ENCODE measurements around the gene OR10A6.

The OR10A6 gene

DNA sequence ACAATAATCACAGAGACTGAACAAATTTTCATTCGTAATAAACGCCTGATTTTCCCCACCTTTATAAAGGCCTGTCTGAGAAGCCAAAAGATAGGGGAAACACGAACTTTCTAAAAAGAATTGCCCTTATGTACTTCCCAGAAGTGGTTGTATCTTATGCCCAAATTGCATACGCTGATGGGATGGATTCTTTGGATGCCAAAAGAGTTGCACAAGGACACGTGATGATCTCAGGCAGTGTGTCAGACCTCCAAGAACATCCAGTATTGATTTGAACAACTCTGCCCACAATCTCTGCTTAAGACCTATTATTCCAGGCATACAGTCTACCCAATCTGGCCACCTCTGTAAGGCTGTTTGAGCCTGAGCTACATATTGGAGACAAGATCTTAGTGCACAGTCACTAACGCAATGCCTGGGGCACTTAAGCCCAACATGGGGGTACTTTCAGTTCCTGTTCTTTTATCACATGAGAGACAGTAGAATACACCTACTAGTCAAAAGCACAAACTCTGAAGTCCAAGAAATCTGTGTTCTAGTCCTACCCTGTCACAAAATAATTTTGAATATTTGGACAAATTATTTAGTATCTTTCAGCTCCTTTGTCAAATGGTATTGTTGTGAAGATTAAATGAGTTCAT is 38.9 kb downstream of the OR10A6 start:
- DNase-seq (ENCODE audit: low spot score): peak; percentile 17
- in situ Hi-C loops (cut with MboI; ENCODE audit: low pct_unique_long_range_greater_than_20kb, low sequenced_read_pairs, unreplicated experiment): loop anchor here (10.0 kb wide), 1 partner anchor 93 kb away; the partner anchor contains the start of gene EIF3F
- TF ChIP-seq, protein P1, sequence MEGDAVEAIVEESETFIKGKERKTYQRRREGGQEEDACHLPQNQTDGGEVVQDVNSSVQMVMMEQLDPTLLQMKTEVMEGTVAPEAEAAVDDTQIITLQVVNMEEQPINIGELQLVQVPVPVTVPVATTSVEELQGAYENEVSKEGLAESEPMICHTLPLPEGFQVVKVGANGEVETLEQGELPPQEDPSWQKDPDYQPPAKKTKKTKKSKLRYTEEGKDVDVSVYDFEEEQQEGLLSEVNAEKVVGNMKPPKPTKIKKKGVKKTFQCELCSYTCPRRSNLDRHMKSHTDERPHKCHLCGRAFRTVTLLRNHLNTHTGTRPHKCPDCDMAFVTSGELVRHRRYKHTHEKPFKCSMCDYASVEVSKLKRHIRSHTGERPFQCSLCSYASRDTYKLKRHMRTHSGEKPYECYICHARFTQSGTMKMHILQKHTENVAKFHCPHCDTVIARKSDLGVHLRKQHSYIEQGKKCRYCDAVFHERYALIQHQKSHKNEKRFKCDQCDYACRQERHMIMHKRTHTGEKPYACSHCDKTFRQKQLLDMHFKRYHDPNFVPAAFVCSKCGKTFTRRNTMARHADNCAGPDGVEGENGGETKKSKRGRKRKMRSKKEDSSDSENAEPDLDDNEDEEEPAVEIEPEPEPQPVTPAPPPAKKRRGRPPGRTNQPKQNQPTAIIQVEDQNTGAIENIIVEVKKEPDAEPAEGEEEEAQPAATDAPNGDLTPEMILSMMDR (IDR thresholded peaks at IDR 0.05; ENCODE audit: extremely low read depth, insufficient read depth, missing control alignments): no peak

DNA sequence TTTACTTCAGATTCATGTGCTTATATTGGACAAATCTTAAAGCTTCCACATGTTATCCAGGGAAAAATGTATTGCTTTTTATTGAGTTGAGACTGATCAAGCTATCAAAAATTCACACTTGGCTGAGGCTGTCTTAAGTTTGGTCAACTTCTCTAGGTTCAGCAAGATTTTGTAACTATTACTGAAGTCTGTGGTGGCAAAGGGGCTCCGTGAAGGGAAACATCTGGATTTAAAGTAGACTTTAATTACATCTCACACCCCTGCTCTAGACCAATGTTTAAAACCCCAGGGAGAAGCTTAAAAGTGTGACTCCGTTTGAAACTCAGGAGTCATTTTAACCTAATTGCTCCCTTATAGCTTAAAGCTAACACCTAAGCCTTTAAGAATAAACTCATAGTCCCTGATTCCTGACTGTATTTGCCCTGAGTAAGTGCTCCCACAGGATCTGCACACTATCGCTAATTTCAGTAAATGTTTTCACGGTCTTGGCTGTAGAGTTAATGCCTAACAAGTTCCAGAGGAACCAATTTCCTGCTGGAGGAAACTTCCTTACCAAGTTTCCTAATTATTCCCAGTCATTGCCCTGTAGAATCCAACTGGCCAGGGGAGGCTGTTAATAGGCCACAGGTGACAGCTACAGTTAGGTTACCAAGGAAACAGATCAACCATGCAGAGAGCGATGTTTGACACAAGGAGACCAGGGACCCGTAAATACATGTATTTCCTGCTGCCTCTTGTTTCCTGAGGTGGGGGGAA is 40.5 kb downstream of the OR10A6 start:
- TF ChIP-seq, protein P1 (IDR thresholded peaks at IDR 0.05; ENCODE audit: extremely low read depth, insufficient read depth, missing control alignments): no peak
- in situ Hi-C loops (cut with MboI; ENCODE audit: low pct_unique_long_range_greater_than_20kb, low sequenced_read_pairs, unreplicated experiment): loop anchor here (10.0 kb wide), 1 partner anchor 94 kb away; the partner anchor contains the start of gene EIF3F

DNA sequence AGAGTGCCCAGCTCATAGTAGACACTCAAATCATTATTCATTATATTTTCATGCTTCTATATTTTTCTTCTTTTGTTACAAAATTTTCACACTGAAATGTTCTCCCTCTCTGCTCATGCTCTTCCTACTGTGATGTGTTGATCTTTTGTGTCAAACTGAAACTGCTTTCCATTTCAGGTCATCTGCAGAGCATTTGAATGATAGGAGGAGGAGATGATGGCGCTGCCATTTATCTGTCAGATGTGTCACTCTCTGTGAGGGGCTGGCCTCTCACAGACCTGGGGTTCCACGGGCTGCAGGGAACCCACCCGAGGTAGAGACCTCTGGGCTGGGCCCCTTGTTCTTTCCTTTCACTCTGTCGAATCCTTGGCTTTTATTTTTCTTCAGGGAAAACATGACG is 41.1 kb downstream of the OR10A6 start:
- TF ChIP-seq, protein P1 (IDR thresholded peaks at IDR 0.05; ENCODE audit: extremely low read depth, insufficient read depth, missing control alignments): no peak
- DNase-seq (ENCODE audit: low spot score): no peak
- in situ Hi-C loops (cut with MboI; ENCODE audit: low pct_unique_long_range_greater_than_20kb, low sequenced_read_pairs, unreplicated experiment): loop anchor here (10.0 kb wide), 1 partner anchor 95 kb away; the partner anchor contains the start of gene EIF3F

More for the DNA sequence above, 40.5 kb downstream of the OR10A6 start:
- no peak for DNase-seq (ENCODE audit: low spot score)

DNA sequence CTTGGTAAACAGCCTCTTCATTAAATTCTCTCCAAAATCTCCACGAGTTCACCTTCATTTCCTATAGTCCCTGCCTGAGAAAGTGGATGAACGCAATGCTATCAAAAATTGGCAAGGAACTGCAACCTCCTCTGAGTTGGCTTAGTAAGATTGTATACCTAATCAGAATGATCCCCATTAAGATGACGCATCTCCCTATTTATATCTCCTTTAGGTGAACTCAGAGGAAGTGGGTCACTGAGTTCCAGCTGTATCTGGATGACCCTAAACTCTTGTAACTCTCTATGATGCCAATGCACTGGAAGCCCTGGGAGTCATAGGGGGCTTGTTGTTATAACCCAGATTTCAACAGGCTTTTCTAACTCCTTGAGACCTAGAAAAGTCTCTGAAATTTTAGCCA is 48.2 kb downstream of the OR10A6 start:
- DNase-seq (ENCODE audit: low spot score): no peak
- TF ChIP-seq, protein P1 (IDR thresholded peaks at IDR 0.05; ENCODE audit: extremely low read depth, insufficient read depth, missing control alignments): no peak
- in situ Hi-C loops (cut with MboI; ENCODE audit: low pct_unique_long_range_greater_than_20kb, low sequenced_read_pairs, unreplicated experiment): no loop called here

All from GM13977 (cell line).